Neural cell (in vitro differentiated cells): ENCODE measurements around the gene TEDC1. TPM values are rescaled to one million over a fixed set of nuclear protein-coding genes. Genes with fewer than 3 reads are reported as not detected.

Experiments
- H2AFZ ChIP-seq: fragments of 200-600, 300-800 bp; sonication (generic), shearing (Covaris generic); 2 replicates; pipeline ENCODE4 v1.6.0; 2014; ENCODE audit warnings: low read depth, mild to moderate bottlenecking, antibody characterized with exemption, low read length, moderate library complexity
- H3F3A ChIP-seq: fragments of 200-600 bp; shearing (Covaris generic); 2 replicates; pipeline ENCODE4 v1.6.1; 2016; ENCODE audit warnings: mild to moderate bottlenecking, moderate library complexity, mixed read lengths, antibody characterized with exemption, low read length; ENCODE audit not compliant: insufficient read depth, poor library complexity, severe bottlenecking
- H3K27ac ChIP-seq: fragments of 200-600, 300-800 bp; sonication (generic), shearing (Covaris generic); 2 replicates; pipeline ENCODE4 v1.5.1; 2014; ENCODE audit warnings: mild to moderate bottlenecking, low read length, moderate library complexity
- H3K27me3 ChIP-seq: fragments of 300-800, 200-600 bp; sonication (generic), shearing (Covaris generic); 2 replicates; pipeline ENCODE4 v1.6.0; 2014; ENCODE audit warnings: mild to moderate bottlenecking, low read depth, low read length, moderate library complexity; ENCODE audit not compliant: insufficient read depth
- H3K36me3 ChIP-seq: fragments of 300-800, 200-600 bp; sonication (generic), shearing (Covaris generic); 2 replicates; pipeline ENCODE4 v1.5.1; 2014; ENCODE audit warnings: mild to moderate bottlenecking, antibody characterized with exemption, low read length, moderate library complexity; ENCODE audit not compliant: insufficient read depth
- H3K4me2 ChIP-seq: fragments of 300-800, 200-600 bp; sonication (generic), shearing (Covaris generic); 2 replicates; pipeline ENCODE4 v1.6.0; 2014; ENCODE audit warnings: mild to moderate bottlenecking, low read length
- H3K4me3 ChIP-seq: fragments of 300-800, 200-600 bp; sonication (generic), shearing (Covaris generic); 2 replicates; pipeline ENCODE4 v1.5.1; 2014; ENCODE audit warnings: mild to moderate bottlenecking, low read length, moderate library complexity
- H3K79me2 ChIP-seq: fragments of 200-600 bp; shearing (Covaris generic); replicated peaks from 2 replicates; pipeline ENCODE4 v1.6.0; 2014; ENCODE audit warnings: mild to moderate bottlenecking, low read length, moderate library complexity; ENCODE audit not compliant: insufficient read depth
- H3K9ac ChIP-seq: fragments of 300-800, 200-600 bp; sonication (generic), shearing (Covaris generic); 2 replicates; pipeline ENCODE4 v1.6.1; 2016; ENCODE audit warnings: mild to moderate bottlenecking, low read length, mixed read lengths
- H3K9me2 ChIP-seq: fragments of 200-600 bp; shearing (Covaris generic); 2 replicates; pipeline ENCODE4 v1.6.1; 2016; ENCODE audit warnings: mild to moderate bottlenecking, low read length, mixed read lengths; ENCODE audit not compliant: insufficient read depth
- H3K9me3 ChIP-seq: fragments of 200-600, 300-800 bp; sonication (generic), shearing (Covaris generic); 2 replicates; pipeline ENCODE4 v1.6.1; 2016; ENCODE audit warnings: mild to moderate bottlenecking, mixed run types, low read length, moderate library complexity, mixed read lengths
- H4K20me1 ChIP-seq: fragments of 200-600 bp; shearing (Covaris generic); 2 replicates; pipeline ENCODE4 v1.6.1; 2016; ENCODE audit warnings: mild to moderate bottlenecking, mixed run types; ENCODE audit not compliant: insufficient read depth
- CTCF ChIP-seq: fragments of 450-650 bp; IDR thresholded peaks from 2 replicates; pipeline ENCODE4 v1.5.1; 2014; ENCODE audit warnings: antibody characterized with exemption, mild to moderate bottlenecking, moderate library complexity; ENCODE audit not compliant: poor library complexity, severe bottlenecking
- EP300 ChIP-seq: fragments of 450-650 bp; conservative IDR thresholded peaks from 2 replicates; pipeline ENCODE4 v1.6.1; 2014; ENCODE audit warnings: antibody characterized with exemption, mild to moderate bottlenecking, moderate library complexity; ENCODE audit not compliant: poor library complexity, severe bottlenecking
- EZH2 ChIP-seq: fragments of 200-600, 300-800 bp; shearing (Covaris generic), sonication (generic); IDR thresholded peaks from 2 replicates; pipeline ENCODE4 v1.6.1; 2014; ENCODE audit warnings: antibody characterized with exemption, low read length, borderline replicate concordance, mild to moderate bottlenecking; ENCODE audit not compliant: insufficient read depth, poor library complexity, severe bottlenecking
- MXI1 ChIP-seq: fragments of 450-650 bp; conservative IDR thresholded peaks from 2 replicates; pipeline ENCODE4 v1.6.1; 2014; ENCODE audit warnings: antibody characterized with exemption, mild to moderate bottlenecking; ENCODE audit not compliant: poor library complexity, severe bottlenecking
- POLR2AphosphoS5 ChIP-seq: IDR thresholded peaks from 2 replicates; pipeline ENCODE4 v1.6.1; 2012
- RAD21 ChIP-seq: fragments of 450-650 bp; conservative IDR thresholded peaks from 2 replicates; pipeline ENCODE4 v1.6.1; 2014; ENCODE audit warnings: antibody characterized with exemption, mild to moderate bottlenecking, moderate library complexity
- REST ChIP-seq: IDR thresholded peaks from 2 replicates; pipeline ENCODE4 v1.6.1; 2012; ENCODE audit warnings: borderline replicate concordance
- SMC3 ChIP-seq: fragments of 450-650 bp; conservative IDR thresholded peaks from 2 replicates; pipeline ENCODE4 v1.6.1; 2014; ENCODE audit warnings: antibody characterized with exemption, mild to moderate bottlenecking, moderate library complexity; ENCODE audit not compliant: poor library complexity
- TAF1 ChIP-seq: IDR thresholded peaks from 2 replicates; pipeline ENCODE4 v1.6.1; 2012; ENCODE audit warnings: low read depth
- polyA plus RNA-seq: library from polyadenylated mRNA; depleted of rRNA; stranded (reverse); fragments of >200 nt; gene quantifications from 2 replicates; pipeline ENCODE4 v1.2.3, GENCODE V29; 2014

The TEDC1 gene
- polyA plus RNA-seq, 1 donor from 2014 or later: 18.9 TPM

- H3F3A ChIP-seq: no peaks in the 10 kb centered on the region
- no peak overlapping the region for H2AFZ ChIP-seq
- no peaks in the 10 kb centered on the region for H4K20me1 ChIP-seq
- H3K79me2 ChIP-seq: no peaks in the 10 kb centered on the region
- no peaks in the 10 kb centered on the region for H3K9me2 ChIP-seq
- H3K4me2 ChIP-seq: peak overlapping the region; percentile 59
- TF ChIP-seq REST: no peak
- no peak for TF ChIP-seq POLR2AphosphoS5
- TF ChIP-seq RAD21: no peak
- no peak for TF ChIP-seq EZH2
- TF ChIP-seq EP300: no peak
- no peak for TF ChIP-seq SMC3
- TF ChIP-seq CTCF: no peak
- no peak for TF ChIP-seq MXI1
- no peak for TF ChIP-seq TAF1
- H3K27ac ChIP-seq: no peak overlapping the region
- H3K27me3 ChIP-seq: no peaks in the 10 kb centered on the region
- H3K4me3 ChIP-seq: peak overlapping the region; percentile 80
- no peaks in the 10 kb centered on the region for H3K9me3 ChIP-seq
- no peaks in the 10 kb centered on the region for H3K36me3 ChIP-seq
- peak overlapping the region; percentile 70 for H3K9ac ChIP-seq
Measured at GRCh38 chr14:105527381-105527825, 36.4 kb downstream of the TEDC1 start.

GRCh38 chr14:105527826-105528585 lies 37.0 kb downstream of the TEDC1 start:
- Histone ChIP-seq H3K9me2 (no peaks in the 10 kb centered on the region), H3K9ac (peak overlapping the region; percentile 70), H3K4me3 (peak overlapping the region; percentile 80), H4K20me1 (no peaks in the 10 kb centered on the region), H3K36me3 (no peaks in the 10 kb centered on the region), H3K27ac (no peak overlapping the region), H3K4me2 (peak overlapping the region; percentile 59), H3F3A (no peaks in the 10 kb centered on the region), H3K79me2 (no peaks in the 10 kb centered on the region), H2AFZ (peak overlapping the region; percentile 33), H3K27me3 (no peaks in the 10 kb centered on the region), H3K9me3 (no peaks in the 10 kb centered on the region)
- no peak for TF ChIP-seq EP300
- peak; percentile 59 for TF ChIP-seq SMC3
- TF ChIP-seq RAD21: peak; percentile 78
- no peak for TF ChIP-seq EZH2
- no peak for TF ChIP-seq REST
- TF ChIP-seq MXI1: no peak
- peak; percentile 54 for TF ChIP-seq POLR2AphosphoS5
- TF ChIP-seq CTCF: peak; percentile 81
- TF ChIP-seq TAF1: no peak
